K562 (cell line): ENCODE measurements around the gene TSC22D2. TPM values are rescaled to one million over a fixed set of nuclear protein-coding genes. Genes with fewer than 3 reads are reported as not detected.

ENCODE experiments used
- CREBBP ChIP-seq: IDR thresholded peaks from one replicate; pipeline ENCODE4 v1.6.1; 2012; ENCODE audit warnings: low read depth, mild to moderate bottlenecking, control low read depth, inconsistent platforms, low read length
- CXXC5 ChIP-seq: fragments of 250-450 bp; sonication (Bioruptor Pico); IDR thresholded peaks from 2 replicates; pipeline ENCODE4 v1.8.0; 2022; ENCODE audit warnings: inconsistent platforms, mild to moderate bottlenecking, moderate library complexity
- EGR1 ChIP-seq: fragments of 450-650 bp; conservative IDR thresholded peaks from 2 replicates; pipeline ENCODE4 v1.6.1; 2017; ENCODE audit warnings: mild to moderate bottlenecking
- HBP1 ChIP-seq: fragments of 450-650 bp; formaldehyde crosslinking; IDR thresholded peaks from 2 replicates; pipeline ENCODE4 v1.4.0; 2022; ENCODE audit warnings: missing genetic modification characterization
- JUND ChIP-seq, 2 experiments: IDR thresholded peaks; 2 replicates in 1 of 2; 3 replicates in 1 of 2; pipeline ENCODE4 v1.6.1; 2011; ENCODE audit warnings: borderline replicate concordance in 2 of 2, low read depth in 2 of 2, low read length in 2 of 2, improper control_type of control experiment in 1 of 2, missing biosample characterization in 1 of 2, missing genetic modification characterization in 1 of 2, missing genetic modification reagents in 1 of 2
- KDM1A ChIP-seq, 2 experiments: fragments of 450-650 bp; IDR thresholded peaks; 2 replicates each; pipeline ENCODE4 v1.6.1; 2016; ENCODE audit warnings: mild to moderate bottlenecking in 2 of 2
- REST ChIP-seq, 2 experiments: fragments of 450-650 bp; formaldehyde crosslinking in 1 of 2; IDR thresholded peaks; 2 replicates each; pipeline versions ENCODE4 v1.4.0 to v1.6.1; 2014 to 2020; ENCODE audit warnings: mild to moderate bottlenecking in 2 of 2, borderline replicate concordance in 1 of 2, low read depth in 1 of 2
- SUPT5H ChIP-seq: fragments of 450-650 bp; IDR thresholded peaks from 2 replicates; pipeline ENCODE4 v1.6.1; 2016
- TOE1 ChIP-seq, 2 experiments: fragments of 450-650 bp in 1 of 2; sonication (generic) in 1 of 2; formaldehyde crosslinking in 1 of 2; IDR thresholded peaks; 2 replicates each; pipeline versions ENCODE4 v1.7.1 to v1.8.0; 2016 to 2022; ENCODE audit warnings: borderline replicate concordance in 2 of 2, mild to moderate bottlenecking in 2 of 2, antibody characterized with exemption in 1 of 2, inconsistent platforms in 1 of 2, low read depth in 1 of 2, missing genetic modification reagents in 1 of 2, moderate library complexity in 1 of 2
- TRIM24 ChIP-seq, 2 experiments: fragments of 450-650 bp; IDR thresholded peaks; 2 replicates each; pipeline ENCODE4 v1.6.1; 2016
- ZFP1 ChIP-seq: fragments of 450-650 bp; formaldehyde crosslinking; IDR thresholded peaks from 2 replicates; pipeline ENCODE4 v1.4.0; 2020; ENCODE audit warnings: mild to moderate bottlenecking, mixed read lengths
- ZMIZ1 ChIP-seq, 2 experiments: fragments of 150-350 bp in 1 of 2; IDR thresholded peaks; 2 replicates each; pipeline ENCODE4 v1.6.1; 2012 to 2016; ENCODE audit warnings: low read depth in 2 of 2, low read length in 2 of 2, mild to moderate bottlenecking in 1 of 2, moderate library complexity in 1 of 2
- polyA plus RNA-seq, 8 experiments: library from polyadenylated mRNA; depleted of rRNA in 4 of 8; stranded (reverse) in 5 of 8; unstranded in 3 of 8; fragments of >200 nt; fragmentation: Nextera tagmentation in 2 of 8; fragmentation: Illumina TruSeq in 1 of 8; extraction: Ambion mirVana in 2 of 8; extraction: Trizol in 1 of 8; gene quantifications; 2 replicates each; pipeline versions ENCODE4 v1.2.1 to v1.2.3, GENCODE V29; 2011 to 2014; ENCODE audit warnings: inconsistent platforms in 1 of 8, missing spikeins in 1 of 8
- total RNA-seq, 7 experiments: library from RNA; depleted of rRNA in 6 of 7; stranded (reverse); fragments of >200 nt in 6 of 7; fragmentation: Illumina TruSeq in 2 of 7; extraction: Trizol in 2 of 7; gene quantifications; 2 replicates each; pipeline versions ENCODE4 v1.2.1 to v1.2.3, GENCODE V29; 2011 to 2021; ENCODE audit warnings: low replicate concordance in 1 of 7

TSC22D2 gene
- total and polyA plus RNA-seq, 9 of the 15 experiments (the other 6 are each of a cell fraction or from before 2014, with no cell fraction given): 5.5 to 44.0 (median 19.3) TPM

DNA sequence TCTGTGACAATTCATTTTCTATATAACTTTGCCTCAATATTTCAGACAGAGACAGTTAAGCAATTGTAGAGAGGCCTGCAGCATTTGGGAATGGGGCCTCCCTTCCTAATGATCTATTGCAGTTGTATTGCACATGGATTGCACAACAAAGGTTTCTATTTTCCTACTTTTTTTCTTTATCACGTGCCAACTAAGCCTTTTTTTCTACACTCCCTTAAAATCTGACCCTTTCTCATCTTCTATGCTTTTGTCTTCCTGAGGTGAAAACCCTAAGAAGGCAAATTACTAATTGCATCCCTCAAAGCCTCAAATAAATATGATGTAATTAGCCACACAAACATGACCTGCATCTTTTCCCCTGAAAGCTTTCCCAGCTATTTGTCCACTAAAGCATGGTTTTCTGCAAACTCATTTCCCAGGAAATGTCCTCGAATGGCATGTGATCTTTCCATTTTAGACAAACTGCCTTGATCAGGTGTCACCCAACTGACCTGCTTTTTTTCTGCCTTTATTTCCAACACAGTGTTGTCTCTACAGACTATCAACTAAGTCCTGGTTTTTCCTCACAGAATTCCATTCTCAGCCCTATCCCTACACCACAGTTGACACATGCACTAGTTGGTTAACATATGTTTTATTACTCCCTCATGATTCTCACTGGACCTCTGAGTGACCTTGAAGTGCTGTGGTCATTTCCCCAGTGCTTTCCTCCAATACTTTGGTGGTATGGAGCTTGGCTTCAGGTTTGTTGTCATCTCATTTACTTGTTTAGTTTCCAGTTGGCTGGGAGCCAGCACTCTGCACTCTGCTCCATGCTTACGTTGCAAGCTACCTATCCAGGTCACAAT lies 31.9 kb upstream of the TSC22D2 start (continued):
- TF ChIP-seq ZMIZ1 (IDR thresholded peaks at IDR 0.05; ENCODE audit: low read depth in 2 of 2, low read length in 2 of 2) (no peak), CXXC5 (CRISPR knock-in tag) (peak; percentile 62; the same call in 1 of the 2 replicates), SUPT5H (no peak), ZFP1 (no peak), REST (IDR thresholded peaks at IDR 0.05; ENCODE audit: borderline replicate concordance) (peak; percentile 5; the same call in 1 of the 2 replicates), REST (CRISPR knock-in tag; IDR thresholded peaks at IDR 0.05; ENCODE audit: low read depth) (no peak), JUND (IDR thresholded peaks at IDR 0.05; ENCODE audit: borderline replicate concordance, low read depth, low read length) (no peak), JUND (tag; IDR thresholded peaks at IDR 0.05; ENCODE audit: borderline replicate concordance, low read depth, low read length) (peak; percentile 25; the same call in 1 of the 3 replicates), EGR1 (no peak), KDM1A (IDR thresholded peaks at IDR 0.05) (no peak), TOE1 (IDR thresholded peaks at IDR 0.05; ENCODE audit: borderline replicate concordance) (peak; percentile 57; the same call in 1 of the 2 replicates), TOE1 (CRISPR knock-in tag; IDR thresholded peaks at IDR 0.05; ENCODE audit: borderline replicate concordance, low read depth) (no peak), HBP1 (no peak), CREBBP (no peak), TRIM24 (IDR thresholded peaks at IDR 0.05) (peak; percentile 92 to 94)
